Adrenal gland (tissue), 12 donors: ENCODE measurements around the gene RNH1. TPM values are rescaled to one million over a fixed set of nuclear protein-coding genes. Genes with fewer than 3 reads are reported as not detected.

Source experiments
- DNase-seq, 7 donors: peaks; one replicate each; pipeline ENCODE4 v3.0.0-alpha.2; 2019 to 2020
- H3K27ac ChIP-seq, 5 donors: fragments of 200-600 bp; sonication (generic) in 4 of 5; 1 replicate in 3 of 5; 2 replicates in 2 of 5; pipeline versions ENCODE4 v1.5.1 to v1.8.0; 2016 to 2020; ENCODE audit warnings: mild to moderate bottlenecking in 1 of 5
- H3K27me3 ChIP-seq: fragments of 200-600 bp; 2 replicates; pipeline ENCODE4 v1.8.0; 2021
- H3K36me3 ChIP-seq, 2 donors: fragments of 200-600 bp; replicated peaks in 1 of 2; 1 replicate in 1 of 2; 2 replicates in 1 of 2; pipeline versions ENCODE4 v1.5.1 to v1.8.0; 2018 to 2022
- H3K4me1 ChIP-seq, 2 donors: fragments of 200-600 bp; replicated peaks in 1 of 2; 1 replicate in 1 of 2; 2 replicates in 1 of 2; pipeline versions ENCODE4 v1.5.1 to v1.8.0; 2018 to 2021
- H3K4me3 ChIP-seq, 4 donors: fragments of 200-600 bp; sonication (generic) in 3 of 4; one replicate each; pipeline ENCODE4 v1.5.1; 2016 to 2018
- H3K9me3 ChIP-seq, 3 donors: fragments of 200-600 bp; sonication (generic) in 1 of 3; replicated peaks in 1 of 3; 1 replicate in 2 of 3; 2 replicates in 1 of 3; pipeline versions ENCODE4 v1.5.1 to v1.8.0; 2016 to 2021
- CTCF ChIP-seq, 6 experiments: fragments of 450-650 bp in 4 of 6; fragments of 200-600 bp in 2 of 6; sonication (generic) in 1 of 6; IDR thresholded peaks; 1 replicate in 5 of 6; 2 replicates in 1 of 6; pipeline versions ENCODE4 v1.5.1 to v1.8.0; 2016 to 2021; ENCODE audit warnings: antibody characterized with exemption in 6 of 6, mild to moderate bottlenecking in 2 of 6, moderate library complexity in 1 of 6
- POLR2A ChIP-seq, 2 donors: fragments of 450-650 bp; IDR thresholded peaks; one replicate each; pipeline ENCODE4 v1.6.1; 2017; ENCODE audit warnings: antibody characterized with exemption in 2 of 2, mild to moderate bottlenecking in 2 of 2, moderate library complexity in 1 of 2
- WGBS, 4 donors: extraction: QIAGEN DNeasy Blood & Tissue Kit in 2 of 4; methylation state at CpG; one replicate each; pipeline versions ENCODE4 v1.1.5 to v1.1.7; 2013 to 2017; 5-methylcytosine and 5-hydroxymethylcytosine counted together
- intact Hi-C, 2 donors: fragments of 100-400 bp; cut with DNase I; formaldehyde crosslinking; loops; one replicate each; pipeline versions ENCODE4 v1.14.1 to v1.15.0; 2022 to 2023
- polyA plus RNA-seq, 3 donors: library from polyadenylated mRNA; stranded (reverse); fragments of 200-250 nt in 2 of 3; fragments of 350-450 nt in 1 of 3; fragmentation: Illumina TruSeq in 1 of 3; extraction: RNeasy Lipid Tissue Mini Kit (QIAGEN cat#74804) in 1 of 3; gene quantifications; one replicate each; pipeline ENCODE4 v1.2.3, GENCODE V29; 2013 to 2014
- total RNA-seq, 9 donors: library from RNA; depleted of rRNA in 4 of 9; stranded (reverse); fragments of >200 nt in 4 of 9; fragments of 120-200 nt in 1 of 9; fragmentation: NEBNext Ultra II Directional in 1 of 9; extraction: Animal tissue kit (Norgen Biotek cat#: 25700) in 1 of 9; gene quantifications; one replicate each; pipeline versions ENCODE4 v1.1.0 to v1.2.4, GENCODE V29; 2013 to 2023
- donor health status: healthy with polysubstance abuse.
- donor health status: Bipolar disorder and iron deficiency.
- donor health status: DM: yes; HTN: yes; CAD: no.
- donor health status: DM: no; HTN: no; CAD: no.
- donor health status: DM: no; HTN: no; CAD: no.
- donor health status: DM: yes; HTN: yes; CAD: no.

The RNH1 gene
- total and polyA plus RNA-seq, 12 donors, result 36.3 to 342 (median 205) TPM

- no peak for DNase-seq
- Histone ChIP-seq H3K27ac (no peak overlapping the region), H3K27me3 (no peaks in the 10 kb centered on the region), H3K36me3 (peaks cover 0 to 27% of the 10 kb centered on the region in 2 donors), H3K4me1 (peaks cover 6 to 8% of the 10 kb centered on the region in 2 donors), H3K9me3 (no peaks in the 10 kb centered on the region), H3K4me3 (no peak overlapping the region)
- intact Hi-C loops, result no loop called here
- 83 to 90% (median 86%) methylated on average over 5 to 18 of the region's 18 CpGs for WGBS, 4 donors
- TF ChIP-seq CTCF (IDR thresholded peaks at IDR 0.05), result no peak
- TF ChIP-seq POLR2A (IDR thresholded peaks at IDR 0.05), result no peak
Observed at GRCh38 chr11:529728-530411, 22.8 kb upstream of the RNH1 start.

- Histone ChIP-seq H3K36me3 (peaks cover 0 to 27% of the 10 kb centered on the region in 2 donors), H3K27me3 (no peaks in the 10 kb centered on the region), H3K9me3 (no peaks in the 10 kb centered on the region), H3K27ac (no peak overlapping the region), H3K4me3 (no peak overlapping the region), H3K4me1 (peaks cover 0 to 2% of the 10 kb centered on the region in 2 donors)
- WGBS, 4 donors, result 70 to 100% (median 75%) methylated on average over 1 to 29 of the region's 29 CpGs
- DNase-seq, result no peak
- intact Hi-C loops, result no loop called here
- TF ChIP-seq POLR2A (IDR thresholded peaks at IDR 0.05) (no peak), CTCF (IDR thresholded peaks at IDR 0.05) (no peak)
Observed at GRCh38 chr11:528815-529727, 22.0 kb upstream of the RNH1 start.

- Histone ChIP-seq H3K36me3 (peaks cover 0 to 23% of the 10 kb centered on the region in 2 donors), H3K4me3 (no peak overlapping the region), H3K27ac (no peak overlapping the region), H3K4me1 (no peaks in the 10 kb centered on the region), H3K27me3 (no peaks in the 10 kb centered on the region), H3K9me3 (no peaks in the 10 kb centered on the region)
- intact Hi-C loops, result no loop called here
- no peak for TF ChIP-seq CTCF (IDR thresholded peaks at IDR 0.05)
- 72 to 82% (median 81%) methylated on average over 12 to 30 of the region's 30 CpGs for WGBS, 4 donors
- no peak for DNase-seq
Observed at GRCh38 chr11:528166-528814, 21.2 kb upstream of the RNH1 start.

- DNase-seq, result no peak
- Histone ChIP-seq H3K27me3 (no peaks in the 10 kb centered on the region), H3K4me3 (no peak overlapping the region), H3K36me3 (peaks cover 0 to 2% of the 10 kb centered on the region in 2 donors), H3K27ac (no peak overlapping the region), H3K4me1 (no peaks in the 10 kb centered on the region), H3K9me3 (no peaks in the 10 kb centered on the region)
- WGBS, 4 donors, result 64 to 85% (median 84%) methylated on average over 14 to 17 of the region's 17 CpGs
- no peak for TF ChIP-seq CTCF (IDR thresholded peaks at IDR 0.05)
- TF ChIP-seq POLR2A (IDR thresholded peaks at IDR 0.05), result no peak
- intact Hi-C loops, result no loop called here
Observed at GRCh38 chr11:526192-526591, 19.1 kb upstream of the RNH1 start.
